Measurements from ENCODE around the gene MYO9A.

Gene MYO9A

GRCh38 chr15:71934446-71934845 is 183.5 kb downstream of the MYO9A start:
- CTCF ChIA-PET, result interaction anchor here (0.6 kb wide), 1 partner anchor 300 kb away, joined by 3 read pairs; no protein-coding TSS in a partner anchor
- POLR2A ChIA-PET, result no interaction called here
- H3K27ac ChIP-seq (ENCODE audit: extremely low read depth, low read depth, low read length), result no peak overlapping the region

GRCh38 chr15:71932689-71933088 is 185.3 kb downstream of the MYO9A start:
- H3K36me3 ChIP-seq (ENCODE audit: control insufficient read depth in 2 of 2, insufficient read depth in 1 of 2, low read length in 2 of 2), result peaks cover 15 to 32% of the 10 kb centered on the region in 2 experiments
- H3K27ac ChIP-seq (ENCODE audit: extremely low read depth, low read depth, low read length), result no peak overlapping the region
- ChIA-PET POLR2A (no interaction called here), CTCF (no interaction called here)
- H3K4me1 ChIP-seq (ENCODE audit: control insufficient read depth, insufficient read depth, low read length), result no peaks in the 10 kb centered on the region
- no peaks in the 10 kb centered on the region for H3K9me3 ChIP-seq (ENCODE audit: control insufficient read depth, insufficient read depth, low read depth, low read length)
- no peak overlapping the region for H3K4me3 ChIP-seq (ENCODE audit: low read depth, low read length)
- TF ChIP-seq ZNF114 (tag by site-specific recombination; IDR thresholded peaks at IDR 0.05) (no peak), INSM2 (tag by site-specific recombination; IDR thresholded peaks at IDR 0.05) (no peak), PRDM2 (tag by site-specific recombination; IDR thresholded peaks at IDR 0.05; ENCODE audit: borderline replicate concordance) (no peak), ZNF138 (tag by site-specific recombination; IDR thresholded peaks at IDR 0.05; ENCODE audit: borderline replicate concordance) (no peak), PRDM10 (tag by site-specific recombination; IDR thresholded peaks at IDR 0.05) (no peak), ZNF175 (tag by site-specific recombination; IDR thresholded peaks at IDR 0.05) (no peak), YY2 (tag by site-specific recombination; IDR thresholded peaks at IDR 0.05) (no peak), ZNF514 (tag by site-specific recombination; IDR thresholded peaks at IDR 0.05) (no peak), ZBTB44 (tag by site-specific recombination; IDR thresholded peaks at IDR 0.05) (no peak), ZNF18 (tag by site-specific recombination; IDR thresholded peaks at IDR 0.05) (no peak), ZNF174 (tag by site-specific recombination; IDR thresholded peaks at IDR 0.05) (no peak), ZNF623 (tag by site-specific recombination; IDR thresholded peaks at IDR 0.05) (no peak), SCRT2 (tag by site-specific recombination; IDR thresholded peaks at IDR 0.05) (no peak), ZNF146 (tag by site-specific recombination; IDR thresholded peaks at IDR 0.05) (no peak), ZNF677 (tag by site-specific recombination; IDR thresholded peaks at IDR 0.05) (no peak), ZNF610 (tag by site-specific recombination; IDR thresholded peaks at IDR 0.05; ENCODE audit: borderline replicate concordance) (no peak)

More at GRCh38 chr15:71934446-71934845, 183.5 kb downstream of the MYO9A start:
- Histone ChIP-seq H3K9me3 (ENCODE audit: control insufficient read depth, insufficient read depth, low read depth, low read length) (no peaks in the 10 kb centered on the region), H3K4me3 (ENCODE audit: low read depth, low read length) (no peak overlapping the region), H3K36me3 (ENCODE audit: control insufficient read depth in 2 of 2, insufficient read depth in 1 of 2, low read length in 2 of 2) (peaks cover 15 to 32% of the 10 kb centered on the region in 2 experiments), H3K4me1 (ENCODE audit: control insufficient read depth, insufficient read depth, low read length) (no peaks in the 10 kb centered on the region)
- TF ChIP-seq ZFP3 (tag by site-specific recombination; IDR thresholded peaks at IDR 0.05; ENCODE audit: low read depth) (no peak), ZNF362 (tag by site-specific recombination; IDR thresholded peaks at IDR 0.05) (peak; percentile 45; the same call in 1 of the 2 replicates), SP2 (tag by site-specific recombination; IDR thresholded peaks at IDR 0.05) (no peak)
